Right lobe of liver (tissue), 6 donors: Measurements from ENCODE around the gene SLC24A4. TPM values are rescaled to one million over a fixed set of nuclear protein-coding genes. Genes with fewer than 3 reads are reported as not detected.

Experiments
- ATAC-seq, 4 donors: fragments of 200-7000 bp; cut with Tn5 transposase; one replicate each; pipeline ENCODE4 v1.9.1; 2020; ENCODE audit warnings: mild to moderate bottlenecking in 4 of 4, moderate library complexity in 4 of 4
- DNase-seq, 3 donors: peaks; one replicate each; pipeline ENCODE4 v3.0.0-alpha.2; 2020
- H3K27ac ChIP-seq, 3 donors: fragments of 200-600 bp; one replicate each; pipeline ENCODE4 v1.8.0; 2022
- H3K27me3 ChIP-seq, 2 donors: fragments of 200-600 bp; one replicate each; pipeline ENCODE4 v1.8.0; 2022
- H3K36me3 ChIP-seq, 4 donors: fragments of 200-600 bp; sonication (generic) in 1 of 4; one replicate each; pipeline versions ENCODE4 v1.5.1 to v1.8.0; 2017 to 2022; ENCODE audit warnings: control low read depth in 1 of 4
- H3K4me1 ChIP-seq, 4 donors: fragments of 200-600 bp; sonication (generic) in 1 of 4; one replicate each; pipeline versions ENCODE4 v1.5.1 to v1.8.0; 2017 to 2022; ENCODE audit warnings: control low read depth in 1 of 4
- H3K4me3 ChIP-seq, 3 donors: fragments of 200-600 bp; one replicate each; pipeline ENCODE4 v1.8.0; 2022
- H3K9me3 ChIP-seq, 4 donors: fragments of 200-600 bp; sonication (generic) in 1 of 4; one replicate each; pipeline versions ENCODE4 v1.5.1 to v1.8.0; 2017 to 2022; ENCODE audit warnings: control low read depth in 1 of 4
- CTCF ChIP-seq, 4 donors: fragments of 200-600 bp in 3 of 4; fragments of 450-650 bp in 1 of 4; IDR thresholded peaks; one replicate each; pipeline versions ENCODE4 v1.5.1 to v1.8.0; 2016 to 2022; ENCODE audit warnings: antibody characterized with exemption in 4 of 4, mild to moderate bottlenecking in 2 of 4
- POLR2A ChIP-seq: fragments of 450-650 bp; IDR thresholded peaks from one replicate; pipeline ENCODE4 v1.6.1; 2017; ENCODE audit warnings: antibody characterized with exemption, mild to moderate bottlenecking
- WGBS: methylation state at CpG from one replicate; pipeline ENCODE4 v1.1.6; 2018; ENCODE audit warnings: low coverage, low lambda C conversion rate; ENCODE audit not compliant: insufficient coverage; ENCODE audit errors: missing lambda C conversion rate; 5-methylcytosine and 5-hydroxymethylcytosine counted together
- intact Hi-C, 2 donors: fragments of 100-400 bp; cut with DNase I; formaldehyde crosslinking; loops; one replicate each; pipeline versions ENCODE4 v1.11.2 to v1.14.1; 2022
- total RNA-seq, 6 experiments: library from RNA; depleted of rRNA in 2 of 6; stranded (reverse); fragments of >200 nt in 2 of 6; fragmentation: NEBNext Ultra II Directional in 3 of 6; extraction: Animal tissue kit (Norgen Biotek cat#: 25700) in 3 of 6; gene quantifications; one replicate each; pipeline versions ENCODE4 v1.1.0 to v1.2.4, GENCODE V29; 2016 to 2023
- donor health status: DM: no; HTN: yes; CAD: no.
- donor health status: DM: no; HTN: no; CAD: no.
- donor health status: DM: no; HTN: no; CAD: no.
- donor health status: DM: no; HTN: yes; CAD: no.
- donor health status: DM: no; HTN: yes; CAD: no.

The SLC24A4 gene
- total RNA-seq, 6 experiments from 2014 or later = 0.06 to 0.29 (median 0.21) TPM

- intact Hi-C loops = no loop called here
- no peaks in the 10 kb centered on the region for H3K36me3 ChIP-seq
- H3K4me3 ChIP-seq = no peak overlapping the region
- ATAC-seq (no peak), DNase-seq (no peak)
- H3K9me3 ChIP-seq = no peaks in the 10 kb centered on the region
- 74% methylated on average over 4 of the region's 4 CpGs for WGBS
- no peaks in the 10 kb centered on the region for H3K27me3 ChIP-seq
- H3K27ac ChIP-seq = no peak overlapping the region
- TF ChIP-seq CTCF (IDR thresholded peaks at IDR 0.05) = no peak
- TF ChIP-seq POLR2A = no peak
- no peaks in the 10 kb centered on the region for H3K4me1 ChIP-seq
Measured at GRCh38 chr14:92411135-92411534, 88.2 kb downstream of the SLC24A4 start.

GRCh38 chr14:92411941-92412340 is 89.0 kb downstream of the SLC24A4 start:
- no peaks in the 10 kb centered on the region for H3K9me3 ChIP-seq
- intact Hi-C loops = no loop called here
- no peak for TF ChIP-seq POLR2A
- TF ChIP-seq CTCF (IDR thresholded peaks at IDR 0.05) = no peak
- no peak overlapping the region for H3K4me3 ChIP-seq
- H3K27me3 ChIP-seq = no peaks in the 10 kb centered on the region
- H3K4me1 ChIP-seq = no peaks in the 10 kb centered on the region
- WGBS = 78% methylated on average over 3 of the region's 7 CpGs
- no peaks in the 10 kb centered on the region for H3K36me3 ChIP-seq
- DNase-seq = no peak
- no peak overlapping the region for H3K27ac ChIP-seq
- ATAC-seq = no peak

GRCh38 chr14:92412912-92413311 is 89.9 kb downstream of the SLC24A4 start:
- DNase-seq (no peak), ATAC-seq (no peak)
- 71% methylated on average over 10 of the region's 10 CpGs for WGBS
- H3K36me3 ChIP-seq = no peaks in the 10 kb centered on the region
- no peaks in the 10 kb centered on the region for H3K9me3 ChIP-seq
- TF ChIP-seq CTCF (IDR thresholded peaks at IDR 0.05) (no peak), POLR2A (no peak)
- intact Hi-C loops = no loop called here
- no peaks in the 10 kb centered on the region for H3K27me3 ChIP-seq
- H3K4me1 ChIP-seq = no peaks in the 10 kb centered on the region
- H3K27ac ChIP-seq = no peak overlapping the region
- H3K4me3 ChIP-seq = no peak overlapping the region

- Histone ChIP-seq H3K4me3 (no peak overlapping the region), H3K4me1 (no peaks in the 10 kb centered on the region), H3K9me3 (no peaks in the 10 kb centered on the region), H3K27me3 (no peaks in the 10 kb centered on the region), H3K36me3 (no peaks in the 10 kb centered on the region), H3K27ac (no peak overlapping the region)
- DNase-seq = no peak
- intact Hi-C loops = no loop called here
- no peak for TF ChIP-seq CTCF (IDR thresholded peaks at IDR 0.05)
- TF ChIP-seq POLR2A = no peak
- 55% methylated on average over 7 of the region's 7 CpGs for WGBS
- ATAC-seq = no peak
Measured at GRCh38 chr14:92413379-92413778, 90.4 kb downstream of the SLC24A4 start.
